HG03342 (cell line): ENCODE data around the gene ABCB9.

Experiments
- ATAC-seq: cut with Tn5 transposase; IDR thresholded peaks from one replicate; pipeline ENCODE4 v1.9.1; 2021; ENCODE audit warnings: mild to moderate bottlenecking, moderate library complexity; ENCODE audit not compliant: unreplicated experiment

Gene ABCB9

DNA sequence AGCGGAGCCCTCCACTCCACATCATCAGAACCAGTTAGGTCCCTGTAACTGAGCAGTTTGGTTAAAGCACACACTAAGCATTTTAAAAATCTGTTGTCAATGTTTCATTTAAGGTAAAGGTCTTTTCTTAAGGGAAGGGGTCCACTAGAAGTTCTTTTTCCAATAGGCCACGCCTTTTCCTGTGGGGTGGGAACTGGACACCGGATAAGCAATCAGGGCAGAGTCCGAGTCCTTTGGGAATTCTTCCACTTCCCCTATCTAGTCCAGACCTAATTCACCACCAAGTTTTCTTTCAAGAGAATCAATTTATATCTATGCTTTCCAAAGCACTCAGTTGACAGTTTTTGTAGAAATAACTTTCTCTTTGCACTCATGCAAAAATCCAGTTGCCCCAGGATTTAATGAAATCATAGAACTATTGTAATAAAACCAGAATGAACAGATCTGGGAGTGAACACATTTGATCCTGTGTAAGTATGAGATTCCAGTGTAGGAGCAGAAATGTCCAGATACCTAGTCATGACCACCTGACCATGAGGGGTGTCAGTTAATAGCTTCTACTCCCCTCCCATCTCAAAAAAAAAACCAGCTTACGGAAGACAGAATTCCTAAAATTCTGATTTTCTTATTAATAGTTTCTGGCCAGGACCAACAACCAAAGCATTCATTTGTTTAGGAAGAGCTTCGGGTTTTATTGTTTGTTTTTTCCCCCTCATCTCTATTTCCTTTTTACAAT is 82.0 kb downstream of the ABCB9 start:
- ATAC-seq = no peak

DNA sequence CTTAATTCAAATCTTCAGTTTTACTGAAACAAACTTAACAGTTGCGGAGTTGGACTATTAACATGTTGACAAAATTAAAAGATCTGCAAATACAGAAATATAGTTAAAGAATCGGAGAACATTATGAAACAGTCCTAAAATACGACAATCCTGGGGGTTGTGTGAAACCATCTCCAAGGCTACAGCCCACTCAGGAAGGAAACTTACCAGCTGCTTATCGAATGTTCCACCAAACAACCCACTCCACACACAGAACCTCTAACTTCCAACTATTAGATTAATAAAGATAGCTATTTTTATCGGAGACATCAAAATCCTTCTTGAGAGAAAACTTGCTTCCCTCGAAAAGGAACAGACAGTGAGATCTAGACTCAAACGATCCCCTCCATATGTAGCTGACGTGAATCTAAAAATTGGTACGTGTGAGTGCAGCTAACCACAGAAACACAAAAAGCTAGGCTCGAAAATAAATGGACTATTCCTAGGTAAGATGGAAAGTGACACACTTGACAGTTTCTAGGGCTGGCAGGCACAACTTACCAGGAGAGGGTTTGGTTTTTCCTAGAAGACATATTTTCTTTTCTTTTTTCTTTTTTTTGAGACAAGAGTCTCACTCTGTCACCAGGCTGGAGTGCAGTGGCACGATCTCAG is 83.2 kb downstream of the ABCB9 start:
- ATAC-seq = no peak

DNA sequence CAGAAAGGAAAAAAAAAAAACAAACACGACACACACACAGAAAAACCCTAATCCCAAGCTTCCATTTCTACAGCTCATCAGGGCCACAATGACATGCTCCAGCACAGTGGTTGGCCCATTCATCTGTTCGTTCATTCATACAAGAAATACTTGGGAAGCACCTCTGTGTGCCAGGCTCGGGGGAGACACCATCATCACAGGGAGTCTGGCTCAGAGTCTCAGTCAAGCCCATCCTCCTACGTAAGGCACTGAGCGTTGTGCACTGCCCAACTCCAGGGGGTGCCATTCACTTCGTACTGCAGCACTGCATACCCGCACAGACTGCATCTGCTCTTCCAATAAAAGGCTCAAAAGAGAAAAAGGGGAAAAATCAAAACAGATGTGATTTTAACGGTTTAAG is 85.6 kb downstream of the ABCB9 start:
- ATAC-seq = no peak

DNA sequence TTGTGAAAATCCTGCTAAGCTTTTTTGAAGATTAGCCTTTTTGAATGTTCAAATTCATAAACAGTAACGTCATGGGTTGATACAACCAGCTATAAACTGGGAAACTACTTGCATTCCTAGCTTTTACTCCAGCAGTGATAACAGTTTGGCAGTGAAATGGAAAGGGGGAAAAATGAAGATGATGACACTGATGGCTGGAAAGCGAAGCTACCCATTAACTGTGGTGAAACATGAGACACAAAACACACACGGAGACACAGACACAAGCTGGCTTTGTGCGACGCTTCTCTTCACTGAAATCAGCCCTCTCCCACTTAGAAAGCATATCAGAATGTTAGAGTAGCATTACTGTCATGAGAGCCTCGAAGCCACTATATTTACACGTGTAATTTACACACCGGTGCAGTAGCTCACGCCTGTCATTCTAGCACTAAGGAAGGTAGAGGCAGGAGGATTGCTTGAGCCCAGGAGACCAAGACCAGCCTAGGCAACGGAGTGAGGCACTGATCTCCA is 86.1 kb downstream of the ABCB9 start:
- ATAC-seq = no peak
